HG02571 (cell line): ENCODE results near the gene ZNF574.

Experiments used
- ATAC-seq: cut with Tn5 transposase; IDR thresholded peaks from one replicate; pipeline ENCODE4 v1.9.1; 2021; ENCODE audit warnings: mild to moderate bottlenecking, moderate library complexity; ENCODE audit not compliant: unreplicated experiment

ZNF574 gene

GRCh38 chr19:42121656-42122069, 45.7 kb downstream of the ZNF574 start:
- ATAC-seq: no peak

- no peak for ATAC-seq
These were observed 47.0 kb downstream of the ZNF574 start for GRCh38 chr19:42122691-42123607.

GRCh38 chr19:42123765-42124164, 47.8 kb downstream of the ZNF574 start:
- no peak for ATAC-seq

GRCh38 chr19:42124386-42124901, 48.5 kb downstream of the ZNF574 start:
- no peak for ATAC-seq

- no peak for ATAC-seq
These were observed 49.6 kb downstream of the ZNF574 start for GRCh38 chr19:42125536-42125935.

- no peak for ATAC-seq
These were observed 50.6 kb downstream of the ZNF574 start for GRCh38 chr19:42126574-42126973.

GRCh38 chr19:42129399-42130253, 53.7 kb downstream of the ZNF574 start:
- peak; percentile 47 for ATAC-seq

GRCh38 chr19:42130254-42130573, 54.2 kb downstream of the ZNF574 start:
- ATAC-seq: no peak
